GM19395 (cell line): ENCODE measurements around the gene P2RX4.
"Not testable (repeated sequence)": the region's sequence is repeated elsewhere in the genome, so short reads cannot be mapped to it uniquely, and the experiment has no call there.

Experiments used
- ATAC-seq: cut with Tn5 transposase; IDR thresholded peaks from one replicate; pipeline ENCODE4 v1.9.1; 2021; ENCODE audit warnings: mild to moderate bottlenecking, moderate library complexity; ENCODE audit not compliant: unreplicated experiment

Gene P2RX4

DNA sequence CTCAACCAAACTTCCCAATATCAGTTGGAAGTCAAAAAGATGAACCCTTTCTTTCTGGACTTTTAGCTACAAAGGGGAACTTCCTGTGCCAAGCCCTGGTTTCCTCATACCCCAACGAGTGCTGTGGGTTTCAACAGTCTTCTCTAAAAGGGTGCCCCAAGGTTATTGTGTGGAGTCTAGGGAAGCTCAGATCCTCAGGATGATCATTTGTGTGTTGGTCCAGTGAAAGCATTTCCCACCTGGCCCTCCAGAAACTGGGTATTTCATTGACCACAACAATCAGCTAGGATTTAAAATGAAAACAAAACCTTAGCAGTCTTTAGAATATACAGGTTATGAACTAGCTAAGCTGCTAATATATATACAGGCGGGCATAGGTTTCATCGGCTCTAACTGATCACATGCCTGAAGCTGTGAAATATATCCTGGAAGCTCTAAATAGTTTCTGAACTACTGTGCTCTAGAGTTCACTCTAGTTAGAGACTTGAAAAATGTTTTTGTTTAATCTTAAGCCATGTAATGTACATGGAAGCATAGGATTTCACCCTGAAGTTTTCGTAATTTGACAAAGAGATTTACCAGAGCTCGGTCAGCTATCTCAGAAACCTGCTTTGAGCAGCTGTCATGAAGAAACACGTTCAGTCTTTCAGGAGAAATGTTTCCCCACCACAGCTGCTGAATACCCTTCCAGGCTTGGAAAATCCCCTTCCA is 29.6 kb downstream of the P2RX4 start:
- no peak for ATAC-seq

DNA sequence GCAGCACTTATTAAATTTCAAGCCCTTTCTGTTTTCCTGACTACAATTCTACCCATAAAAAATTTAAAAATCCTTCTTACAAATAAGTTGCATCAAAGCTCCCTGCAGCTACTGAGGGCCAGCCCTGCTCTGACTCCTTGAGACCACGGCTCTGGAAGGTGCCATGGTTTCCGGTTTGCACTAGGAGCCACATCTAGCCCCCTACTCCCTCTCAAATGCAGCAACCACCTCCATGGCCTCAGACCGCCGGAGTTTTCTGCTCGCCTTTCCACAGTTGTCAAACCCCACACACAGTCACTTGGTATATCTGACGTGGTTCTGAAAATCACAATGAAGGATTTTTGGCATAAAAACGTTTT is 30.1 kb downstream of the P2RX4 start:
- ATAC-seq: no peak

DNA sequence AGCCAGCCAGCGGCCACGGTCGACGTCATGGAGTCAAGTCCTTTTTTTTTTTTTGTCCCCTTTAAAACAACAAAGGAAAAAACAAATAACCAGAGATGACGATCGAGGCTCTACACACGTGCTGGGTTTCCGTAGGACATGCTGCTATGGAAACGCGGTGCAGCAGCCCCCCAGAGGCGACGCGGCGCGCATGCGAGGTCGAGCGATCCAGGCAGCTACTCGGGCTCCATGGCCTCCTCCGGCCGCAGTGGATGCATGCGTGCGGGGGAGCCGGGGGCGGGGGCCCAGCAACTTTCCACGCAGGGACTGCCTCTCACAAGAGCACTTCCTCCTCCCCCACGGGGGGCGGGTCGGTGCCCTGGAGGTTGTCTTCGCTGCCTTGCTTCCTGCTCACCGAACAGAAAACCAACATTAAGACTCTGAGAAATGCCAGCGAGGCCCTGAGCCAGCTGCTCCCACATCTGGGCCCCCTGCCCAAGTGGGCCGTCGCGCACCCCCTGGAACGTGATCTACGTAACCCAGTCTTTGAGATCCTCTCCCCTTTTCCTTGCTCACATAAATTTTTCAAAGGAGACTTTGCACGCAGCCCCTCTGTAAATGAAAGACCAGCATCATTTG is 30.7 kb downstream of the P2RX4 start:
- ATAC-seq: no peak

DNA sequence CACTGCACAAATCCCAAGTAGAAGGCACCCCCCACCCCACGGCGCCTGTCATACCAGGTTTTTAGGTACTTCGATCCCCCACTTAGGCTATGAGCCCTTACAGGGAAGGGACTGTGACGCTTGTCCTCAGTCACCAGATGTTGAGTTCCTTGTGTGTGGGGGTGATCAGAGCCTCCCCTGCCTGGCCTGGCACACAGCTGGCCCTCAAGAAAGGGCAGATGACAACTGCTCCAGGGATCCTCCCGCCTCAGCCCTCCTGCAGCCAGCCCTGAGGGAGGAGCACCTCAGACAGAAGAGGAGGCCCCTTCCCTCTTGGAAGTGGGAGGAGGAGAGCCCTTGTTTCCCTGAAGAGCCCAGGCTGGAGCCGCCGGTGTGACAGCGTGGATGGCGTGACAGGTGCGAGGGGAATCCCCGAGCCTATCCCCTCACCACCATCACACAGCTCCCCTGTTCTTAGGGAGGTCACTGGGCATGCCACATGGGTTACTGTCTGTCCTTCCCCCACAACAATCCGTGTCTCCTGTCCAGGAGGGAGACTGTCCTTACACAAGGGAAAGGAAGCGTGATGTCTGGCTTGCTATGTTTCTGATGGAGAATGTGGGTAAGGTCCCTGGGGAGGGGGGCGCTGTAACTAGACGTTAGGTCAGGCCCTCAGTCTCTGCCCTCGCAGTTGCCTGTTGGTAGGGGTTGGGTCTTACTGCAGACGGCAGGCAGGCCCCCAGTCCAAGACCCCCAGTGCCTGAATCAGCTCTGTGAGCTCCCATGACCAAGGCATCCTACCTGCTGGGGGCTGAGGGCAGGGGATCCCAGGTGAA is 31.4 kb downstream of the P2RX4 start:
- ATAC-seq: no peak

DNA sequence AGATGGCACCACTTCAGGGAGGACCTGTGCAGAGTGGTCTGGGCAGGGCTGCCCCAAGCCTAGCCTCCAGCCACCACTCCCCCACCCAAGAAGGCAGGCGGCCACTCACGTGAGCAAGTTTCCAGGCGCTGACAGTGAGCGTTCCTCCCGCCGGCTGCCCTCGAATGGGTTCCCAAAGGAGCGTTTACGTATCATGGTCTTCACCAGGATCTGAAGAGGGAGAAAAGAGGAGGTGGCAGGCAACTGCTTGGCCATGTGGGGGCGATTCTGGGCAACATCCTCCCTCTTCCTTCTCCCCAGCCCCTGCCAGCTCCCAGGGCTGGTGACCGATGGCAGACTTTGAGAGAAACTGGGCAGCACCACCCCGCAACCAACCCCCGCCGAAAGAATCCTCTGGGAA is 35.1 kb downstream of the P2RX4 start:
- no peak for ATAC-seq

DNA sequence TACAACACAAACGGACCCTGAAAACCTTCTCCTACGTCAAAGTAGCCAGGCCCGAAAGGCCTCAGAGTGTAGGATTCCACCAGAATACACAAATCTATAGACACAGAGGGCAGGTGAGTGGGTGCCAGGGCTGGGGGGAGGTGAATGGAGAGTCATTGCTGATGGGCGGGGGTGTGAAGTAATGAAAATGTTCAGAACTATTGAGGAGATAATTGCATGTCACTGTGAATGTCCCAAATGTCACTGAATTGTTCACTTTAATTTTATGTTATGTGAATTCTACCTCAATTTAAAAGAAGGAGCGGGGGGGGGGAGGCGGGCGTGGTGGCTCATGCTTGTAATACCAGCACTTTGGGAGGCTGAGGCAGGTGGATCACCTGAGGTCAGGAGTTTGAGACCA is 36.0 kb downstream of the P2RX4 start:
- ATAC-seq: no peak

DNA sequence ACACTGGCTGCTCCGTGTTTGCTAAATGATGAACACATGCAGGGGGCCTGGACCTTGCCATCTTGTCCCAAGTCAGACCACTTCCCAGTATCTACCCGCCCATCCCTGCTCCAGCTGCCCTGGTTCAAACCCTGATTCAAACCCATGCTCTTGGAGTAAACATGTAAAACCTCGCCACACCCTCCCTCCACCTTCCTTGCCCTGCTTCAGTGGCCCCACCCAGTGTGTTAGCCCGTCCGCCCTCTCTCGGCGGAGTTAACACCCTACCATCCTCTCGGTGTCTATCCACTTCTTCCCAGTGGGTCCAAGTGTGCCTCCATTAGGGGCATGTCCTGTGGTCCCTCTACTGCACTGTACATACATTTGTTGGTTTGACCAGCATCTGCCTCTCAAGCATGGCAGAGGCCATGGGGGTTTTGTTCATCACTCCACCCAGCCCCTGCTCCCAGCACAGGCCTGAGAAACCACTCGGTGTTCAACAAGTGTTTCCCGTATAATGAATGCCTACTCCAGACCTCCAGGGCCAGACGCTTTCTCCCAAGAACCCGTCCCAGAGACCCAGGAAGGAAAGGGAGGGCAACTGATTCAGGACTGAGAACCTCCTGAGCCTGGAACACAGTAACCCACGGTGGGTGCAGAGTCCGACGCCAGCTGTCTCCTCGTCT is 37.1 kb downstream of the P2RX4 start:
- ATAC-seq: no peak

DNA sequence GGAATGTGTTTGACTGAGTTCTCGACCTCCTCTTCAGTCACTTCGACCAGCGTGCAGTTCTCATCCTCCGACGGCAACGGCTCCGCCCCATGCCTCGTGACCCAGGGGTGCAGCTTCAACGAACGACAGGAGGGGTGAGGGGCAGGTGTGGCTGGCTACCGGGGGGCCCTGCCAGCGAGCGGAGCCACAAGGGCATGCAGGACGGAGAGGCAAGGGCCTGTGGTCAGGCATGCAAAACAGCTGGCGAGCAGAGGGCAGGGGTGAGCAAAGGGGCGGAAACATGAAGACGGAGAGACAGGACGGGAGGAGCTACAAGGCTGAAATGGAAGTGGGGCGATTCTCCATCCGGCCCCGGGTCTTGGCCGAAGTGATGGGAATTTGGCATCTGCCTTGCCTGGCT is 38.7 kb downstream of the P2RX4 start:
- ATAC-seq: peak; percentile 68

DNA sequence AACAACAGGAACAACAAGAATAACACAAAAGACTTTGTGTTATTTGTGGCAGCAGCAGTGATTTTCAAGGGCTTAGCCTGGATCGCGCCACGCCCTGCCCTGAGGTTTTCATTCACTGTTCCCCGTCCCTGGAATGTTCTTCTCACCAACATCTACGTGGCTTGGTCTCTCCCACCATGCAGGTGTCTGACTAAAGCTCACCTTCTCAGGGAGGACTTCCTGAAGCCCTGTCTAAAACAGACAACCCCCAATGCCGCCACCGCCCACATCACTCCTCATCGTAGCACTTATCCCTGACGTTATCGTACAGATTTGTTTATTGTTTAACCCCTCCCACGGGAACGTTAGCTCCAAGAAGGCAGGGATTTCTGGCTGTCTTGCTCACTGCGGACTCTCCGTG is 40.4 kb downstream of the P2RX4 start:
- no peak for ATAC-seq

DNA sequence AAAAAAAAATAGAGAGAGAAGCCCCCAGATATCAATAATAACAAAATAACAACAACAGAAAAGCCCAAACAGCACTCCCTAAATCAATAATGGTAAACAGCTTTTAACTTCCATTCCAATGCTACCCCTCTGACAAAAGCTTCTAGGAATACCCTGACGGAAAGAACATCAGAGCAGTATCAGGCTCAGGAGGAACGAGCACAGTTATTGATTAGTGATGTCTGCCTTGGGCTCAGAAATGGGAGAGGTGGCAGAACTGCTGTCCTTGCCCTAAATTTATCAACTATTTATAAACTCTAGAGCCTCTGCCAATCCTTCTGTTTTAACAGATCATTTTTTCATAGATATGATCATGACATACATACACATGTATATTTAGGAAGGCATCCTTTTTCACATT is 41.9 kb downstream of the P2RX4 start:
- ATAC-seq: no peak

DNA sequence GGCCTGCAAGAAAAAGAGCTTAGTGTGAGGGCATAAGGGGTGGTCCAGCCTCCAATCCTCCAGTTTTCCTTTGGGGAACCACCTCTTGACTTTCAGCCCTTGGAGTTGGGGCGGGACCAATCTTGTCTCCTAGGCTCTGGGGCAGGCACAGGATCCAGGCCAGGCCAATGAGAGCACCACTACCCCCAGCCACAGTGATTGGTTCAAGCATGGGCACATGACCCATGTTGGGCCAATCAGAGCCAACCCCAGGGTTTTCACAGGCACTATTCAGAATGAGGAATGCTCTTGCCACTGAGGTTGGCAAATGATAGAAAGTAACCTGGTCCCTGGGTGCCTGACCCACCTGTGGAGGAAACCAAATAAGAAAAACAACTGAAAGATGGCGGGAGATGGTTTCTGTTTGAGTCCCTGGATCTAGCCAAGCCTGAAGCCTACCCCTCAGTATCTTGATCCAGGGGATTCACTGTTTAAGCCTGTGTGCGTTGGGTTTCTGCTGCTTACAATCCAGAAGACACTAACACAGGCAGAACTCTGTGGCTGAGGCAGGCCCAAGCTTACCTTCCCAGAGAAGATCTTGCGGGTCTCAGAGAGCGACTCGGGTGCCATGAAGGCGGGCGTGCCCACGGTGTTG is 42.9 kb downstream of the P2RX4 start:
- ATAC-seq: no peak

DNA sequence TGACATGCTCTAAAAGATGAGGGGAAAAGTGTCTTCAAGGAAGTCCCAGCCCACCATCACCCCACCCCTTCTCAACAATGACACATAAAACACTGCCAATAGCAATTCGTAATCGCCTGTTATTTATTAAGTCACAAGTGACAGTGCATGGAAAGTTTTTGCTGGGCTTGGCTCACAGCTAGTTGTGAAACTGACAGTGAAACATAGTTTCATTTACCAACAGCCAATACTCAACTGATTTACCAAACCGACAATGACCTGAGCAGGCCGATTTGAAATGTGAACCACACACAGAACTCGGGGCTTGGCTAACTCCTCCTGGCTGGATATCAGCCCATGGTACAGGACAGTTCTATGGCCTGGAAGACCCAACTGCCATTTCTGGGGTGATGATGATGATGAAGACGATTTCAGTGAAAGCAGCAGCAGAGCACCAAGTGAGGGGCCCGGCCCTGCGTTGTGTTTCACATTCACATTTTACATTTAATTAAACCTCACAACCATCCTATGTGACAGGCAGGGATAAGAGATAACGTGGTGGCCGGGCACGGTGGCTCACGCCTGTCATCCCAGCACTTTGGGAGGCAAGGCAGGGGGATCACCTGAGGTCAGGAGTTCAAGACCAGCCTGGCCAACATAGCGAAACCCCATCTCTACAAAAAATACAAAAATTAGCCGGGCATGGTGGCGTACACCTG is 43.9 kb downstream of the P2RX4 start:
- no peak for ATAC-seq

DNA sequence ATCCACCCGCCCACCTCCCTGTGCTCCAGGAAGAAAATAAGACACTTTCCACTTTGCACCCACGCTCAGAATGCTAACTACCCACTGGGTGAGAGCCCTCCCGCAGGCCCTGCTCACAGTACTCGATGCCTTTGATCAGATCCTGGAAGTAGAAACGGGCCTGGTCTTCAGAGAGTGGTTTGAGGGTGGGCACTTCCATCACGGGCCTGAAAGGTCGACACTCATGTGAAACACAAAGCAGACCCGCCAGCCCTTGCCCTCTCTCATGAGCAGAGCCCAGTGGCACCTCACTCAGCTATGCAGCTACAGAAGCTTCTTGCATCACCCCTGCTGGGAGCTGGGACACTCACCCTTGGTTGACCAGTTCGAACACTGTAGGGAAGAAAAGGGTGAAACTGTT is 45.5 kb downstream of the P2RX4 start:
- no peak for ATAC-seq

DNA sequence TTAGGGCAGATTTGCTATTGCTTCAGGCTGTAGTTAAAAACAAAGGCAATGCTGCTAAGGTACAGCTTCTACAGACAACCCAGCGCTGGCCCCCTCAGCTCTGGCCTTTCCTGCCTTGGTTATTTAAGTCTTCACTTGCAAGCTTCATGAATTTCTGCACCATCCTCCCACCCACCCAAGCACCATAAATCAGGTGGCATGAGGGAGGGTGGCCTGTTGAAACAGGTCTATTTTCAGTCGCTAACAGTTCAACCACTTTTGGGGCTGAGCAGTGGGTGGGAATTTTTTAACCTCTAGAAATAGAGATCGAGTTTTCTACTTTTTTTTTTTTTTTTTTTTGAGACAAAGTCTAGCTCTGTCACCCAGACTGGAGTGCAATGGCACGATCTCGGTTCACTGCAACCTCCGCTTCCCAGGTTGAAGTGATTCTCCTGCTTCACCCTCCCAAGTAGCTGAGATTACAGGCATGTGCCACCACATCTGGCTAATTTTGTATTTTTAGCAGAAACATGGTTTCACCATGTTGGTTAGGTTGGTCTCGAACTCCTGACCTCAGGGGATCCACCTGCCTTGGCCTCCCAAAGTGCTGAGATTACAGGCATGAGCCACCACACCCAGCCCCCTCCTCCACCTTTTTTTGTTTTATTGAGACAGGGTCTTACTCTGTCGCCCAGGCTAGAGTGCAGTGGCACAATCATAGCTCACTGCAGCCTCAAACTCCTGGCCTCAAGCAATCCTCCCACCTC is 47.9 kb downstream of the P2RX4 start:
- ATAC-seq: not testable (repeated sequence)

DNA sequence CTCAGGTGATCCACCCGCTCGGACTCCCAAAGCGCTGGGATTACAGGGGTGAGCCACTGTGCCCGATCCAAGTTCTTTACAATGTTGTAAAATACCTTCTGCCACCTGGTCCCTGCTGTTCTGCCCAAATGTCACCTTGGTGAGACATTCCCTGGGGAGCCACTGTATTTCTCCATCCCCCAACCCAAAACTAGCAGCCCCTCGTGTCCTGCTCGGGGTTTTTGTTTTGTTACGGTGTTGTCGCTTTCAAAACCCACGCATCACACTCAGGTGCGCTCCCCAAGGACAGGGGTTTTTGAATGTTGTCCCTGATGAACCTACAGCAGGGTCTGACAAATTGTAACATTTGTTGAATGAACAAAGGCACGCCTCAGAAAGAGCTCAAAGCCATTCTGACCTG is 49.1 kb downstream of the P2RX4 start:
- no peak for ATAC-seq

DNA sequence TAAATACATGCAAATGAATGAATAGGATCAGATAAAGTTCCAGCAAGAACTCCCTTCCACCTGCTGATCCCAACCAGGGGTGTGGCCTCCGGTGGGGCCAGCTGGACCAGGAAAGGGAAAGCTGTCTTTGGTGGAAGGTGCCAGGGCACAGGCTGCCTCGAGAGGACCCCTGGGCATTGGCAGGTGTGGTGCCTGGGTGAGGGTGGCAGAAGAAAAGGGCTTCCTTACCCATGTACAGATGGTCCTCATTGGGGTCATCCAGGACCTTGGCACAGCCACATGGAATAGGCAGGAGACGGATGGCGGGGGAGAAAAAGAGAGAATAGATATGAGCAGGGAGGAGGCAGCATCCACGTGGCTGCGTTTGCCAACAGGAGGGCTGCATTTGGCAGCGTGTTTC is 50.2 kb downstream of the P2RX4 start:
- ATAC-seq: no peak

DNA sequence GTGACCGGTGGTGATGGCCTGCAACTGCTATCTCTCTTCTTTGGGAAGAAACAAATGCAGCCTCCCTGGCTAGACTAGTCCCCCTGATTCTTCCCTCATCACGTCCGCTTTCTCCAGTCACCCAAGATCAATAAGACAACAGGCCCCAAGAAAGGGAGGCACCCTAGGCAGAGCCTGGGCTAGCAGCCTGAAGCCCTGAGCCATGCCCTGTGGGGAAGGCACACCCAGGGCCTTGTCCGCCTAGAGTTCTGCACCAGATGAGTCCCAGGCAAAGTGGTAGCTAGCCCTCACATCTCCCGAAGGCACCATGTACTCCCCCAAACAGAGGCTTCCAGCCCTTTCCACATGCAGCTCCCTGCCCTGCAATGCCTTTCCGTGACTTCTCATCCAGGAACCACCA is 51.5 kb downstream of the P2RX4 start:
- ATAC-seq: no peak

DNA sequence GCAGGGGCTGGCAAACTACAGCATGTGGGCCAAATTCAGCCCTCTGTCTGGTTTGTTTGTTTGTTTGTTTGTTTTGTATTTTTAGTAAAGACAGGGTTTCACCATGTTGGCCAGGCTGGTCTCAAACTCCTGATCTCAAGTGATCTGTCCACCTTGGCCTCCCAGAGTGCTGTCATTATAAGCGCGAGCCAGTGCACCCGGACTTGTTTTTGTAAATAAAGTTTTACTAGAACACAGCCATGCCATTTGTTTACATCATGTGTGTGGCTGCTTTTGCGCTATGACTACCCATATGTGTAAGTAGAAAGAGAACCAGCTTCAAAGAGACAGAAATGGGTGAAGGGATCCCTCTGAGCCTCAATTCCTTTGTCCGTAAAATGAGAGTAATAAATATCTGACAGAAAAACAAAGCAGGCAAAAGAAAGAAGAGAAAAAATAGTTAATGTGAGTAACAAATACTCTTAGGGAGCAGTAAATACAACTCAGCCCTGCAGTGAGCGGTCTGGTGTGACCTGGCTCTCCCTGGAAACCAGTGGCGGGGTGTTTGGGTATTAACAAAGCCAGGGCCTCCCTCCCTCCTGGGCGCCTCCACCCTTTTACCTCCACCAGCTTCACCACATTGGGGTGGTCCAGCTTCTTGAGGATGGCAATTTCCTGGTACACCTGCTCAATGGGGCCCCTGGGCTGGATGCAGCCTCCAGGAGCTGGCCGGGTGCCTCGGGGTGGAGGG is 53.4 kb downstream of the P2RX4 start:
- no peak for ATAC-seq

DNA sequence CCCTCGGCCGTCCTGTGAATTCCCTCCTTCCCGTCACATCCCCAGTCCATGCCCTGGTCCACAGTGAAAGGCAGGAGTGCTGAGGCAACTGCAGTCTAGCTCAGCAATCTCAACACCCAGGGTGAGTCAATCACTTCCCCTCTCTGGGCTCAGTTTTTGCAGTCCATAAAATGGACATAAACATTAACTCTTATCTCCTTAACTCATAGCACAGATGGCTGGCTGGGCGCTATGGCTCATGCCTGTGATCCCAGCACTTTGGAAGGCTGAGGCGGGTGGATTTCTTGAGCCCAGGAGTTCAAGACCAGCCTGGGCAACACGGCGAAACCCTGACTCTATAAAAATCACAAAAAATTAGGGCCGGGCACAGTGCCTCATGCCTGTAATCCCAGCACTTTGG is 54.2 kb downstream of the P2RX4 start:
- ATAC-seq: no peak
